Mucosa of rectum (tissue), 2 donors: ENCODE measurements around the gene SRCAP.
"Not testable (repeated sequence)": the region's sequence is repeated elsewhere in the genome, so short reads cannot be mapped to it uniquely, and the experiment has no call there.

Source experiments
- H3K27ac ChIP-seq, 2 donors: one replicate each; pipeline ENCODE4 v1.7.0; 2013; ENCODE audit warnings: inconsistent platforms in 2 of 2, low read depth in 2 of 2, low read length in 2 of 2
- H3K27me3 ChIP-seq, 2 donors: one replicate each; pipeline ENCODE4 v1.7.0; 2013; ENCODE audit warnings: low read length in 2 of 2; ENCODE audit not compliant: control insufficient read depth in 2 of 2, insufficient read depth in 2 of 2
- H3K36me3 ChIP-seq, 2 donors: one replicate each; pipeline ENCODE4 v1.7.0; 2013; ENCODE audit warnings: low read length in 2 of 2; ENCODE audit not compliant: control insufficient read depth in 2 of 2, insufficient read depth in 2 of 2
- H3K4me1 ChIP-seq, 2 donors: one replicate each; pipeline ENCODE4 v1.7.0; 2013; ENCODE audit warnings: low read length in 2 of 2, mild to moderate bottlenecking in 1 of 2; ENCODE audit not compliant: control insufficient read depth in 2 of 2, insufficient read depth in 2 of 2
- H3K4me3 ChIP-seq, 2 donors: one replicate each; pipeline ENCODE4 v1.7.0; 2013; ENCODE audit warnings: low read length in 2 of 2
- H3K9ac ChIP-seq, 2 donors: one replicate each; pipeline ENCODE4 v1.7.0; 2013; ENCODE audit warnings: low read length in 2 of 2, low read depth in 1 of 2, mild to moderate bottlenecking in 1 of 2
- H3K9me3 ChIP-seq, 2 donors: one replicate each; pipeline ENCODE4 v1.7.0; 2013; ENCODE audit warnings: low read length in 2 of 2; ENCODE audit not compliant: control insufficient read depth in 2 of 2
- donor health status: healthy.
- donor health status: Normal muscosa, but diverticular disease.

SRCAP gene

GRCh38 chr16:30677931-30678585, 20.9 kb upstream of the SRCAP start:
- Histone ChIP-seq H3K27ac (no peak overlapping the region), H3K36me3 (no peaks in the 10 kb centered on the region), H3K9ac (no peak overlapping the region), H3K9me3 (no peaks in the 10 kb centered on the region), H3K4me1 (no peaks in the 10 kb centered on the region), H3K4me3 (no peak overlapping the region), H3K27me3 (no peaks in the 10 kb centered on the region)

- H3K9ac ChIP-seq, result no peak overlapping the region
- no peaks in the 10 kb centered on the region for H3K4me1 ChIP-seq
- no peaks in the 10 kb centered on the region for H3K36me3 ChIP-seq
- H3K27me3 ChIP-seq, result no peaks in the 10 kb centered on the region
- H3K27ac ChIP-seq, result no peak overlapping the region
- H3K4me3 ChIP-seq, result no peak overlapping the region
- H3K9me3 ChIP-seq, result no peaks in the 10 kb centered on the region
These were observed 20.4 kb upstream of the SRCAP start for GRCh38 chr16:30678586-30678970.

GRCh38 chr16:30680326-30680725, 18.6 kb upstream of the SRCAP start:
- Histone ChIP-seq H3K4me3 (no peak overlapping the region), H3K9ac (no peak overlapping the region), H3K27me3 (no peaks in the 10 kb centered on the region), H3K36me3 (no peaks in the 10 kb centered on the region), H3K27ac (no peak overlapping the region), H3K9me3 (no peaks in the 10 kb centered on the region), H3K4me1 (no peaks in the 10 kb centered on the region)

GRCh38 chr16:30688701-30689100, 10.3 kb upstream of the SRCAP start:
- Histone ChIP-seq H3K27ac (no peak overlapping the region), H3K9ac (no peak overlapping the region), H3K36me3 (no peaks in the 10 kb centered on the region), H3K27me3 (no peaks in the 10 kb centered on the region), H3K4me3 (no peak overlapping the region), H3K9me3 (no peaks in the 10 kb centered on the region), H3K4me1 (peaks cover 0 to under 1% of the 10 kb centered on the region in 2 donors)

GRCh38 chr16:30691907-30692306, 7.1 kb upstream of the SRCAP start:
- H3K9me3 ChIP-seq, result no peaks in the 10 kb centered on the region
- H3K4me3 ChIP-seq, result no peak overlapping the region
- no peak overlapping the region for H3K27ac ChIP-seq
- peaks cover 0 to 4% of the 10 kb centered on the region in 2 donors for H3K4me1 ChIP-seq
- no peaks in the 10 kb centered on the region for H3K27me3 ChIP-seq
- H3K36me3 ChIP-seq, result no peaks in the 10 kb centered on the region
- H3K9ac ChIP-seq, result no peak overlapping the region

- Histone ChIP-seq H3K4me3 (no peak overlapping the region), H3K27me3 (no peaks in the 10 kb centered on the region), H3K27ac (no peak overlapping the region), H3K9ac (no peak overlapping the region), H3K4me1 (peaks cover 5 to 8% of the 10 kb centered on the region in 2 donors), H3K9me3 (no peaks in the 10 kb centered on the region), H3K36me3 (no peaks in the 10 kb centered on the region)
These were observed 6.4 kb upstream of the SRCAP start for GRCh38 chr16:30692396-30693064.

GRCh38 chr16:30694926-30695693, 3.9 kb upstream of the SRCAP start:
- no peaks in the 10 kb centered on the region for H3K9me3 ChIP-seq
- H3K4me1 ChIP-seq, result peaks cover 18% of the 10 kb centered on the region in 2 donors
- no peak overlapping the region for H3K27ac ChIP-seq
- H3K4me3 ChIP-seq, result no peak overlapping the region
- H3K9ac ChIP-seq, result no peak overlapping the region
- H3K36me3 ChIP-seq, result peaks cover 0 to 4% of the 10 kb centered on the region in 2 donors
- no peaks in the 10 kb centered on the region for H3K27me3 ChIP-seq

- not testable (repeated sequence) for H3K27me3 ChIP-seq, H3K9me3 ChIP-seq, H3K9ac ChIP-seq, H3K27ac ChIP-seq, H3K4me3 ChIP-seq
- H3K4me1 ChIP-seq, result peaks cover 19 to 23% of the 10 kb centered on the region in 2 donors
- H3K36me3 ChIP-seq, result peaks cover 11 to 18% of the 10 kb centered on the region in 2 donors
These were observed 2.3 kb upstream of the SRCAP start for GRCh38 chr16:30696646-30697045.

- Histone ChIP-seq H3K36me3 (peaks cover 12 to 18% of the 10 kb centered on the region in 2 donors), H3K9ac (peak overlapping the region; percentile 92 to 99), H3K4me1 (peaks cover 19 to 23% of the 10 kb centered on the region in 2 donors), H3K4me3 (peak overlapping the region; percentile 90 to 96), H3K9me3 (no peaks in the 10 kb centered on the region), H3K27ac (peak overlapping the region; percentile 100), H3K27me3 (no peaks in the 10 kb centered on the region)
These were observed 1.5 kb upstream of the SRCAP start for GRCh38 chr16:30697264-30698138.
